AG04449 (cell line): ENCODE results near the gene CHD1.

Source experiments
- CTCF ChIA-PET: fragments of 350-600 bp; formaldehyde crosslinking; extraction: SDS; loops from one replicate; lab custom pipeline; 2021; ENCODE audit warnings: antibody characterized with exemption; lab: Yijun Ruan, JAX
- POLR2A ChIA-PET: fragments of 400-600, 350-600 bp; formaldehyde crosslinking; extraction: SDS; loops from one replicate; lab custom pipeline; 2020; ENCODE audit warnings: antibody characterized with exemption, inconsistent platforms; lab: Yijun Ruan, JAX
- DNase-seq: peaks from one replicate; pipeline ENCODE4 v3.0.0-alpha.2; 2010; ENCODE audit warnings: low read depth, low spot score
- H3K4me3 ChIP-seq: 2 replicates; pipeline ENCODE4 v1.5.1; 2011; ENCODE audit warnings: low read depth, mild to moderate bottlenecking, control low read depth, low read length
- TF ChIP-seq, protein P1 (sequence below): IDR thresholded peaks from one replicate; pipeline ENCODE4 v1.5.1; 2011; ENCODE audit warnings: mild to moderate bottlenecking, moderate library complexity, low read length, control low read depth, inconsistent platforms; ENCODE audit not compliant: insufficient read depth; ENCODE audit errors: missing control alignments

Gene CHD1

DNA sequence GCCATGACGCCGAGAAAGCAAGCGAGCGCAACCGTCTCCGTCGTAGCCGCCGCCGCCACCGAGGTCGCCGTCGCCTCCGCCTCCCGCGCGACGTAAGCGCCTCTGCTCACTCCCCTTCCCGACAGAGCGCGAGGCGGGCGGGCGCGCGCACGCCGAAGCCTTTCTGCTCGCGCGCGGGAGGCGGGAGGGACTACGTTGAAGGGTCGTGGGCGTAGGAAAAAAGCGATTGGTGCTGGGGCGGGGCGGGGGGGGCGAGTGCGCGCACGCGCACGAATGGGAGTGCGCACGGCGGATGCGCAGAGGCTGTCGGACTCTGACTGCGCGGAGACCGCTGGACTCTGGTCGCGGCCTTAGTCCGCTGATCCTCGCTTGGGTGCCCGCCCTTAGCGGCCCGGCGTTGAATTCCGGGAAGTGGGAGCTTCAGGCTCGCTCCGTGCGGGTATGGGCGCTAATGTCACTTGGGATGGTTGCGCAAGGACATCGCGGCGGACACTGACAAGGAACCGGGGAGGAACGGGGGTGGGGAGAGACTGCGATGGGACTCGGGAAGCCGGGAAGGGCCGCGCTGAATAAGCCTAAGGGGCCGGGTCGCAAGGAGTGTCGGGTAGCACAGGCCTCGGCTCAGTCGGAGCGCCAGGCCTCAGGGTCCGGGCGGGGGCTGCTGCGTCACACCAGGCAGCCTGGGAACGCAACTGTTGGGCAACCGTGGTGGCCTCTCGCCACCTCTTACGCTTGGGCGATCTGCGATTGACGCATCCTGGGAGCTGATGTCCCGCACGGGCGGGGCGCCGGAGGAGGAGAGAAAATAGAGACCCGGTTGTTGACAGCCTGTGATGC is at the start of gene CHD1:
TSS of gene CHD1 (minus strand) at position 135 of the 837 bp plus-strand sequence. CDS start 2,621 bp downstream, outside the sequence.
- ChIA-PET POLR2A (interaction anchor here (0.6 to 1.5 kb wide), 7 partner anchors 8 to 156 kb away, joined by 3 to 5 read pairs (median 4); partner anchors contain the start of gene RGMB), CTCF (interaction anchor here (0.7 to 1.5 kb wide), 6 partner anchors 13 to 131 kb away, joined by 3 to 6 read pairs (median 4); no protein-coding TSS in a partner anchor)
- peak; percentile 79 for DNase-seq
- H3K4me3 ChIP-seq: peak within 1 kb of the TSS; percentile 95
- TF ChIP-seq, protein P1, sequence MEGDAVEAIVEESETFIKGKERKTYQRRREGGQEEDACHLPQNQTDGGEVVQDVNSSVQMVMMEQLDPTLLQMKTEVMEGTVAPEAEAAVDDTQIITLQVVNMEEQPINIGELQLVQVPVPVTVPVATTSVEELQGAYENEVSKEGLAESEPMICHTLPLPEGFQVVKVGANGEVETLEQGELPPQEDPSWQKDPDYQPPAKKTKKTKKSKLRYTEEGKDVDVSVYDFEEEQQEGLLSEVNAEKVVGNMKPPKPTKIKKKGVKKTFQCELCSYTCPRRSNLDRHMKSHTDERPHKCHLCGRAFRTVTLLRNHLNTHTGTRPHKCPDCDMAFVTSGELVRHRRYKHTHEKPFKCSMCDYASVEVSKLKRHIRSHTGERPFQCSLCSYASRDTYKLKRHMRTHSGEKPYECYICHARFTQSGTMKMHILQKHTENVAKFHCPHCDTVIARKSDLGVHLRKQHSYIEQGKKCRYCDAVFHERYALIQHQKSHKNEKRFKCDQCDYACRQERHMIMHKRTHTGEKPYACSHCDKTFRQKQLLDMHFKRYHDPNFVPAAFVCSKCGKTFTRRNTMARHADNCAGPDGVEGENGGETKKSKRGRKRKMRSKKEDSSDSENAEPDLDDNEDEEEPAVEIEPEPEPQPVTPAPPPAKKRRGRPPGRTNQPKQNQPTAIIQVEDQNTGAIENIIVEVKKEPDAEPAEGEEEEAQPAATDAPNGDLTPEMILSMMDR: no peak

DNA sequence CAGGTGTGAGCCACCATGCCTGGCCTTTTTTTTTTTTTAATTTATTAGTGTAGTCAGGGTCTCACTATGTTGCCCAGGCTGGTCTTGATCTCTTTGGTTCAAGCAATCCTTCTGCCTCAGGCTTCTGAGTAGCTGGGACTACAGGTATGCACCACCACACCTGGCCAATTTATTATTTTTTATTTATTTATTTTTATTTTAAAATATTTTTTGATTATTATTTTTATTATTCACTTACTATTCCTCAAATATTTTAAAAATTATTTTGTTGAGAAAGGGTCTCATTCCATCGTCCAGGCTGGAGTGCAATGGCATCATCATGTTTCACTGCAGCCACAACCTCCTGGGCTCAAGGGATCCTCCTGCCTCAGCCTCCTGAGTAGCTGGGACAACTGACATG is 49.7 kb upstream of the CHD1 start:
- ChIA-PET CTCF (no interaction called here), POLR2A (no interaction called here)
- TF ChIP-seq, protein P1: no peak
- no peak for DNase-seq
- no peak overlapping the region for H3K4me3 ChIP-seq

DNA sequence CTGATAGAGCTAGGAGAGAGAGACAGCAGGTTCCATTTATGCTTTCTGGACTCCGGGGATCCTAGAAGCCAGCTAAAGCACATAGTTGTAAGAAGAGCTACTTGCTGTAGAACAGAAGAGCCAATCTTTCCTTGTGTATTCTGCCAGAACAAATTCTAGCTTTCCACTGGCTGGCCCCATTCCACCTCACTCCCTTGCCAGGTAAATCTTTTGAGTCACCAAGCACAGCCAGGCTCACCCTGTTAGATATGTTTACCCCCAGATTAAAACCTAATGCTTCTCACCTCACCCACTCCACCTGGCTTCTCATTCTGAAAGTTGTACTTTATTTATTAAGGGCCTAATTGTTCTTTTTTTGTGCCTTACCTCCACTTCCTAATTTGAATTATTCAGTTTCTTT is 48.9 kb upstream of the CHD1 start:
- ChIA-PET CTCF (no interaction called here), POLR2A (no interaction called here)
- no peak overlapping the region for H3K4me3 ChIP-seq
- TF ChIP-seq, protein P1: no peak
- DNase-seq: no peak

DNA sequence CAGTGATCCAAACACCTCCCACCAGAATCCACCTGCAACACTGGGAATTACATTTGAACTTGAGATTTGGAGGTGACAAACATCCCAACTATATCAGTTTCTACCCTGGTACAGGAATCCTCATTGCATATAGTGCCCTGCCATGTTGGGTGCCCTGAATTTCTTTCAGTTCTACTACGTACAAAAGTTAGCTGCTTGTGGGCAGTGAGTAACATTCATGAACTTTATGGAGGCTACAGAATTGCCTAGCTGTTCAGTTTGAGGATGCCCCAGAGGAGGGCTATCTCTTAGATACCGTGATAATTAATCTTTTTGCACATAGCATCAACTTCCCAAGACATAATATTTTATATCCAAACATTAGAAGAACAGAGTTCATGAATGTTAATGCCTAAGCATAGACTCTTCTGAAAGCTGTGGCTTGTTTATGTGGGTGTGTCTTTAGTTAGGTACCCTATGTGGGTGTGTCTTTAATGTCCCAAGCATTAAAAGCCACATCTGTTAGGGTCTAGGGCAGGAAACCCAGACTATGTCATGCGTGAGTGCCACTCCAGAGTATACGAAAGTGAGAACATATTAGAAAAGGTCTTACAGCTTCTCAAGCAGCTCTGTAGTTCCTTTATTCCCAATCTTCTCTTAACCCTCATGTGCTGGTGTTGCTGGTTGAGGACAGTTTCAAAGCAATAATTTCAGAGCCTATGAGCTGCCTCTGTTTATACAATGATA is 47.0 kb upstream of the CHD1 start:
- DNase-seq: no peak
- CTCF ChIA-PET: no interaction called here
- no peak overlapping the region for H3K4me3 ChIP-seq
- POLR2A ChIA-PET: no interaction called here
- TF ChIP-seq, protein P1: no peak

DNA sequence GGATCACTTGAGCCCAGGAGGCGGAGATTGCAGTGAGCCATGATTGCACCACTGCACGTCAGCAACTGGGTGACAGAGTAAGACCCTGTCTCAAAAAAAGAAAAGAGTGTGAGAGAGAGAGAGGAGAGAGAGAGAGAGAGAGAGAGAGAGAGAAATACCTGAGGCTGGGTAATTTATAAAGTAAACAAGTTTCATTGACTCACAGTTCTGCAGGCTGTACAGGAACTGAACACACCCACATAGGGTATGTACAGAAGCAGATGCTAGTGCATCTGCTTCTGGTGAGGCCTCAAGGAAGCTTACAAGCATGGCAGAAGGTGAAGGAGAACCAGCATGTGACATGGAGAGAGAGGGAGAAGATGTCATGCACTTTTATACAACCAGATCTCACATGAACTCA is 46.4 kb upstream of the CHD1 start:
- CTCF ChIA-PET: no interaction called here
- TF ChIP-seq, protein P1: no peak
- H3K4me3 ChIP-seq: no peak overlapping the region
- POLR2A ChIA-PET: no interaction called here
- no peak for DNase-seq

DNA sequence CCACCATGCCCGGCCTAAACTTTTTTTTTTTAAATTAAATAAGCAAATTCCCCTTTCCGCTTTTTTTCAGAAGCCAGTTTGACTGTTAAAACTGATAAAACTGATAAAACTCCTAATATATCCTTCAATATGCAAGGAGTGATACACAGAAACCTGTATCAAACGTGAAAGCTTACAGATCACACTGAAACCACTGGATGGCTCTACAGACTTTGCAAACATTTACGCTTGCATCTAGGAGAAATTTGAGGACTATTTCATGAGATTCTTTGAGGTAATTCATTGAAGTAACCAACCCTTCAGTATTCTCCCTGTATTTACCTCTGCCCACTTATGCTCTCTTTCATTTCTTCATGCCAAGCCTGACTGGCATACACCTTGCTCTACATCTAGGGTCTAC is 40.6 kb upstream of the CHD1 start:
- TF ChIP-seq, protein P1: no peak
- CTCF ChIA-PET: no interaction called here
- POLR2A ChIA-PET: no interaction called here
- H3K4me3 ChIP-seq: no peak overlapping the region
- DNase-seq: no peak
